ENCODE measurements around the gene SLC36A1. TPM values are rescaled to one million over a fixed set of nuclear protein-coding genes. Genes with fewer than 3 reads are reported as not detected.
A peak's percentile ranks its signal among the peaks of the same experiment; 100 is the strongest.
"Not testable (repeated sequence)": the region's sequence is repeated elsewhere in the genome, so short reads cannot be mapped to it uniquely, and the experiment has no call there.

SLC36A1 gene
- total and polyA plus RNA-seq, 4 donors, result 3.3 to 19.0 (median 11.3) TPM

DNA sequence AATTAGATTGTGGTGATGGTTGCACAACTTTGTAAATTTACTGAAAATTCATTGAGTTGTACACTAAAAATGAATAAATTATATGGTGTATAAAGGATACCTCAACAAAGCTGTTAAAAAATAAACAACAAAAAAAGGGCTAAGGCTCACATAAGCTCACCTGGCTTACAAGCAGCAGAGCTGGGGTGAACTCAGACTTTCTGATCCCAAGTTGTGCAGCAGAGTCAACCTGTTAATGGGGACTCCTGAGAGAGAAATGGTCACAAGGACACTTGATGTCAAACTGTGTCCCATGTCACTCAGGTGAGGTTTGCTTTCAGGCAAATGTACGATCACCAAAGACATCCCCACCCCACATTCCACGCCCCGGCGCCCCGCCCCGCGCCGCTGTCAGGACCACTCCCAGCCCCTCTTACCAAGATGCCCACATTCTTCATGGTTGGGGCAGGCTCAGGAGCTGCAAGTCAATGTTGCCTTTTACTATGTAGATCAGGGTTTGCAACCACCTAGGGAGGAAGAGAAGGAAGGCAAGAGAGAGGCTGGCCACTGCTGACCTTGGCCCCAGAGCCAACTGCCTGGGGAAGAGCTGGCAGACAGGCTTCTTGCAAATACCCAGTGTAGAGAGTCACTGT is 22.4 kb upstream of the SLC36A1 start:
- intact Hi-C loops (cut with DNase I), result no loop called here
- no peaks in the 10 kb centered on the region for H3K36me3 ChIP-seq (ENCODE audit: control insufficient read depth in 1 of 2, insufficient read depth in 2 of 2, low read length in 1 of 2)
- H3K27ac ChIP-seq (ENCODE audit: low read depth in 1 of 2, low read length in 2 of 2), result no peak overlapping the region
- H3K9me3 ChIP-seq (ENCODE audit: control insufficient read depth, low read length), result no peaks in the 10 kb centered on the region
- no peak for DNase-seq
- no peaks in the 10 kb centered on the region for H3K4me1 ChIP-seq (ENCODE audit: control insufficient read depth in 1 of 2, insufficient read depth in 2 of 2, low read length in 2 of 2)
- H3K4me3 ChIP-seq (ENCODE audit: low read length in 2 of 2), result no peak overlapping the region
- ATAC-seq (ENCODE audit: low FRiP score), result no peak
- H3K27me3 ChIP-seq (ENCODE audit: control insufficient read depth in 1 of 2, insufficient read depth in 2 of 2, low read length in 1 of 2), result no peaks in the 10 kb centered on the region
- 16 to 18% methylated on average over 8 of the region's 8 CpGs for WGBS, 2 donors

DNA sequence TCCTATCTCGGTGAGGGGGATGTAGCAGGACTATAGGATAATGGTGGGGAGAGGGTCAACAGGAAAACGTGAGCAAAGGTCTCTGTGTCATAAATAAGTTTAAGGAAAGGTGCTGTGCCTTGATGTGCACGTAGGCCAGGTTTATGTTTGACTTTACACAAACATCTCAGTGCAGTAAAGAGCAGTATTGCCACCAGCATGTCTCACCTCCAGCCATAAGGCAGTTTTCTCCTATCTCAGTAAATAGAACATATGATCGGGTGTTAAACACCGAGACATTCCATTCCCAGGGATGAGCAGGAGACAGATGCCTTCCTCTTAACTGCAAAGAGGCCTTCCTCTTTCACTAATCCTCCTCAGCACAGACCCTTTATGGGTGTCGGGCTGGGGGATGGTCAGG is 21.1 kb upstream of the SLC36A1 start:
- DNase-seq; H3K4me1 ChIP-seq (ENCODE audit: control insufficient read depth in 1 of 2, insufficient read depth in 2 of 2, low read length in 2 of 2); H3K4me3 ChIP-seq (ENCODE audit: low read length in 2 of 2); ATAC-seq (ENCODE audit: low FRiP score); H3K27me3 ChIP-seq (ENCODE audit: control insufficient read depth in 1 of 2, insufficient read depth in 2 of 2, low read length in 1 of 2); H3K36me3 ChIP-seq (ENCODE audit: control insufficient read depth in 1 of 2, insufficient read depth in 2 of 2, low read length in 1 of 2); H3K9me3 ChIP-seq (ENCODE audit: control insufficient read depth, low read length); intact Hi-C loops (cut with DNase I); H3K27ac ChIP-seq (ENCODE audit: low read depth in 1 of 2, low read length in 2 of 2): not testable (repeated sequence)
- 68 to 69% methylated on average over 6 of the region's 6 CpGs for WGBS, 2 donors

GRCh38 chr5:151427258-151427657 is 20.1 kb upstream of the SLC36A1 start:
- H3K27ac ChIP-seq (ENCODE audit: low read depth in 1 of 2, low read length in 2 of 2), result no peak overlapping the region
- no peaks in the 10 kb centered on the region for H3K27me3 ChIP-seq (ENCODE audit: control insufficient read depth in 1 of 2, insufficient read depth in 2 of 2, low read length in 1 of 2)
- H3K4me1 ChIP-seq (ENCODE audit: control insufficient read depth in 1 of 2, insufficient read depth in 2 of 2, low read length in 2 of 2), result no peaks in the 10 kb centered on the region
- no peaks in the 10 kb centered on the region for H3K36me3 ChIP-seq (ENCODE audit: control insufficient read depth in 1 of 2, insufficient read depth in 2 of 2, low read length in 1 of 2)
- 84 to 87% methylated on average over 2 of the region's 2 CpGs for WGBS, 2 donors
- no peak overlapping the region for H3K4me3 ChIP-seq (ENCODE audit: low read length in 2 of 2)
- H3K9me3 ChIP-seq (ENCODE audit: control insufficient read depth, low read length), result no peaks in the 10 kb centered on the region
- ATAC-seq (ENCODE audit: low FRiP score) (no peak), DNase-seq (no peak)
- intact Hi-C loops (cut with DNase I), result no loop called here

GRCh38 chr5:151430731-151431130 is 16.7 kb upstream of the SLC36A1 start:
- no peak overlapping the region for H3K27ac ChIP-seq (ENCODE audit: low read depth in 1 of 2, low read length in 2 of 2)
- H3K4me3 ChIP-seq (ENCODE audit: low read length in 2 of 2), result no peak overlapping the region
- 97 to 100% methylated on average over 1 of the region's 1 CpG for WGBS, 2 donors
- H3K4me1 ChIP-seq (ENCODE audit: control insufficient read depth in 1 of 2, insufficient read depth in 2 of 2, low read length in 2 of 2), result no peaks in the 10 kb centered on the region
- no peaks in the 10 kb centered on the region for H3K27me3 ChIP-seq (ENCODE audit: control insufficient read depth in 1 of 2, insufficient read depth in 2 of 2, low read length in 1 of 2)
- no peaks in the 10 kb centered on the region for H3K9me3 ChIP-seq (ENCODE audit: control insufficient read depth, low read length)
- ATAC-seq (ENCODE audit: low FRiP score) (no peak), DNase-seq (no peak)
- intact Hi-C loops (cut with DNase I), result no loop called here
- H3K36me3 ChIP-seq (ENCODE audit: control insufficient read depth in 1 of 2, insufficient read depth in 2 of 2, low read length in 1 of 2), result no peaks in the 10 kb centered on the region

DNA sequence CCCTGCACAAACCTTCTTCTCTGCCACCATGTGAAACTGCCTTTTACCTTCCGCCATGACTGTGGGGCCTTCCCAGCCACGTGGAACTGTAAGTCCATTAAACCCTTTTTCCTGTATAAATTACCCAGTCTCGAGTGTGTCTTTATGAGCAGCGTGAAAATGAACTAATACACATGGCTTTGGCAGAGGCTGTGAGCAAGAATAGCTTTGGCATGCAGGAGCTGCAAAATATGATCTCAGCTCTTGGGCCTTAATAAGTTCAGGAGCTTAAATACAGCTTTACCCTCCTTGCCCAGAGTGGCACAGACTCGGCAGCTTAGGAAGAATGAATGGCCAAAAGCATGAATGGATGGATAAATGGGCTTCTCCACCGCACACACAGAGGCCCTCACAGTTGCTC is 15.7 kb upstream of the SLC36A1 start:
- ATAC-seq (ENCODE audit: low FRiP score) (no peak), DNase-seq (no peak)
- Histone ChIP-seq H3K9me3 (ENCODE audit: control insufficient read depth, low read length) (no peaks in the 10 kb centered on the region), H3K27me3 (ENCODE audit: control insufficient read depth in 1 of 2, insufficient read depth in 2 of 2, low read length in 1 of 2) (no peaks in the 10 kb centered on the region), H3K36me3 (ENCODE audit: control insufficient read depth in 1 of 2, insufficient read depth in 2 of 2, low read length in 1 of 2) (no peaks in the 10 kb centered on the region), H3K4me1 (ENCODE audit: control insufficient read depth in 1 of 2, insufficient read depth in 2 of 2, low read length in 2 of 2) (no peaks in the 10 kb centered on the region), H3K4me3 (ENCODE audit: low read length in 2 of 2) (no peak overlapping the region), H3K27ac (ENCODE audit: low read depth in 1 of 2, low read length in 2 of 2) (no peak overlapping the region)
- whole genome bisulfite sequencing, 2 donors, result 28 to 37% methylated on average over 6 of the region's 6 CpGs
- intact Hi-C loops (cut with DNase I), result no loop called here

DNA sequence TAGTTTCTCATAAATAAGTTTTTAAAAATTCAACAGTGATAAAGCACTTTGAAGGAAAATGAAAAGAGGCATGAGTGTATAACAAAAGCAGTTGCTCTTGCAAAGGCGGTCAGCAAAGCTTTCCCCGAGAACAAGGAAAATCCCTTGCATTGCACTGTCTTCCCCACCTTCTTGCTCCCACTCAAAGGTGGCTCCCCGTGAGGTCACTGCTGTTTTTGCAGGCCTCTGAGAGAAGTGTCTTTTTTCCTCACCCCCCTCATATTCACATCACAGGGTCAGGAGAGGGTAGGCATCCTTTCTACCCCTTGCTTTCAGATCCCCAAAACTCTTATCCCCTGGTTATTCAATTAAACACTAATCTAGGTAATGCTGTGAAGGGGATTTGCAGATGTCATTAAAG is 15.2 kb upstream of the SLC36A1 start:
- ATAC-seq (ENCODE audit: low FRiP score) (no peak), DNase-seq (no peak)
- H3K4me1 ChIP-seq (ENCODE audit: control insufficient read depth in 1 of 2, insufficient read depth in 2 of 2, low read length in 2 of 2), result no peaks in the 10 kb centered on the region
- no peaks in the 10 kb centered on the region for H3K36me3 ChIP-seq (ENCODE audit: control insufficient read depth in 1 of 2, insufficient read depth in 2 of 2, low read length in 1 of 2)
- H3K4me3 ChIP-seq (ENCODE audit: low read length in 2 of 2), result no peak overlapping the region
- no peak overlapping the region for H3K27ac ChIP-seq (ENCODE audit: low read depth in 1 of 2, low read length in 2 of 2)
- H3K9me3 ChIP-seq (ENCODE audit: control insufficient read depth, low read length), result no peaks in the 10 kb centered on the region
- WGBS, 2 donors, result 92 to 93% methylated on average over 3 of the region's 3 CpGs
- no peaks in the 10 kb centered on the region for H3K27me3 ChIP-seq (ENCODE audit: control insufficient read depth in 1 of 2, insufficient read depth in 2 of 2, low read length in 1 of 2)
- intact Hi-C loops (cut with DNase I), result no loop called here

- no peaks in the 10 kb centered on the region for H3K9me3 ChIP-seq (ENCODE audit: control insufficient read depth, low read length)
- H3K4me3 ChIP-seq (ENCODE audit: low read length in 2 of 2), result no peak overlapping the region
- DNase-seq (no peak), ATAC-seq (ENCODE audit: low FRiP score) (no peak)
- 80 to 84% methylated on average over 5 of the region's 5 CpGs for WGBS, 2 donors
- H3K36me3 ChIP-seq (ENCODE audit: control insufficient read depth in 1 of 2, insufficient read depth in 2 of 2, low read length in 1 of 2), result no peaks in the 10 kb centered on the region
- H3K27ac ChIP-seq (ENCODE audit: low read depth in 1 of 2, low read length in 2 of 2), result no peak overlapping the region
- peaks cover 0 to 1% of the 10 kb centered on the region in 2 donors for H3K27me3 ChIP-seq (ENCODE audit: control insufficient read depth in 1 of 2, insufficient read depth in 2 of 2, low read length in 1 of 2)
- H3K4me1 ChIP-seq (ENCODE audit: control insufficient read depth in 1 of 2, insufficient read depth in 2 of 2, low read length in 2 of 2), result no peaks in the 10 kb centered on the region
- intact Hi-C loops (cut with DNase I), result no loop called here
Measured at GRCh38 chr5:151434570-151435237, 12.7 kb upstream of the SLC36A1 start.

GRCh38 chr5:151448038-151448985 is 909 bp downstream of the SLC36A1 start:
- Histone ChIP-seq H3K27ac (ENCODE audit: low read depth in 1 of 2, low read length in 2 of 2) (no peak overlapping the region), H3K9me3 (ENCODE audit: control insufficient read depth, low read length) (no peaks in the 10 kb centered on the region), H3K27me3 (ENCODE audit: control insufficient read depth in 1 of 2, insufficient read depth in 2 of 2, low read length in 1 of 2) (no peaks in the 10 kb centered on the region), H3K4me3 (ENCODE audit: low read length in 2 of 2) (peak overlapping the region; percentile 51 to 65), H3K4me1 (ENCODE audit: control insufficient read depth in 1 of 2, insufficient read depth in 2 of 2, low read length in 2 of 2) (no peaks in the 10 kb centered on the region), H3K36me3 (ENCODE audit: control insufficient read depth in 1 of 2, insufficient read depth in 2 of 2, low read length in 1 of 2) (no peaks in the 10 kb centered on the region)
- DNase-seq (peak in 1 of 2 donors; percentile 51), ATAC-seq (ENCODE audit: low FRiP score) (peak; percentile 80)
- intact Hi-C loops (cut with DNase I), result loop anchor here in 1 of 2 donors (5.0 kb wide), 2 partner anchors 54 to 294 kb away; no protein-coding TSS in a partner anchor
- WGBS, 2 donors, result 9 to 10% methylated on average over 24 of the region's 24 CpGs

All from aorta (tissue), 5 donors.